GM12892 (cell line): ENCODE measurements around the gene RNF123.

Experiments
- POLR2A ChIP-seq: IDR thresholded peaks from 2 replicates; pipeline ENCODE4 v1.6.1; 2011; ENCODE audit warnings: low read depth, low read length, control low read depth
- POLR2AphosphoS5 ChIP-seq: IDR thresholded peaks from 2 replicates; pipeline ENCODE4 v1.6.1; 2011; ENCODE audit warnings: low read depth, low read length, control low read depth

GRCh38 chr3:49747792-49748480 is 58.6 kb downstream of the RNF123 start:
- TF ChIP-seq POLR2AphosphoS5 (no peak), POLR2A (no peak)
